UCSD-AML1 (cell line): ENCODE data around the gene SUPV3L1.
"Not testable (repeated sequence)": the region's sequence is repeated elsewhere in the genome, so short reads cannot be mapped to it uniquely, and the experiment has no call there.

Source experiments
- DNase-seq: peaks from one replicate; lab custom pipeline; 2025; ENCODE audit not compliant: unreplicated experiment; lab: John Stamatoyannopoulos, UW

The SUPV3L1 gene

GRCh38 chr10:69179743-69180524 lies at the start of gene SUPV3L1:
Gene SUPV3L1, plus strand, starts transcription at chr10:69180234. Its CDS starts 58 bp downstream, at chr10:69180292.
- peak; percentile 91 for DNase-seq

DNA sequence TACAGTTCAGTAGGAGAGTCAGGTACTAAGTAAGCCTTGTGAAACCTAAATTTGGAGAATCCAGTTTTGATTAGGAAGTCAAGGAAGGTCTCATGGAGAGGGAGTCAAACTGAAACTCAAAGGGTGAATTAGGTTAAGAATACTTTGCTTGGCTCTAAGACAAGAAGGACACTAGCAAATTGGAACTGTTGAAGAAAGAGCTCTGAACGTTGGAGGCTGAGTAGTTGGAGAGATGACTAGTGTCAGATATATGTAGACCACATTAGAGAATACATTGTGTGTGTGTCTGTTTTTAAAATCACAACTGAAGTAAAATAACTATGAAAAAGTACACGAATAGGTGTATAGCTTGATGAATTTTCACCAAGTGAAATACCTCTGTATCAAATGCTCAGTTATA lies 49.8 kb upstream of the SUPV3L1 start:
- DNase-seq, result no peak

DNA sequence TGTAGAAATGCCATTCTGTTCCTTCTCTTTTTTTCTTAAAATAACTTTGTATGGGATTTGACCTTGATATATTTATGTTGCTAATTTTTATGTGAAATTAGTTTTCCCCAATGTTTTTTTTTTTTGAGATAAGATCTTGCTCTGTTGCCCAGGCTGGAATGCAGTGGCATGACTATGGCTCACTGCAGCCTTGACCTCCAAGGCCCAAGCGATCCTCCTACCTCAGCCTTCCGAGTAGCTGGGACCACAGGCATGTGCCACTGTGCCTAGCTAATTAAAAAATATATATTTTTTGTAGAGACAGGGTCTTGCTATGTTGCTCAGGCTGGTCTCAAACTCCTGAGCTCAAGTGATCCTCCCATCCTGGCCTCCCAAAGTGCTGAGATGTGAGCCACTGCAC lies 40.1 kb upstream of the SUPV3L1 start:
- no peak for DNase-seq

DNA sequence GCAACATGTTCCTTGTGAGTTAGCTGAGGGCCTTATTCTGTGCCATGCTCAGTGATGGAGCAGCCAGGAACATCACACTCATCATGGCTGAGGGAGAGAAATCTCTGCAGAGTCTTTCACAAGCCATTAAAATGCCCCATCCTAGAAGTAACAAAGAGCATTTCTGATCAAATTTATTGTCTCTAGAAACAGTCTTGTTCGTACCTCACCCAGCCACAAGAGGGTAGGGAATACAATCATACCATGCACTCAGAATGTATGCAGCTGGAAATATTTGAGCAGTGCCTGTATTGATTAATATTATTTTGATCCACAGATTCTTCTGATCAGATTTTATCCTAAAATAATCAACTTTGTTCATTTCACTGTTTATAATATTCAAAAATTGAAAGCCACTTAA lies 38.7 kb upstream of the SUPV3L1 start:
- no peak for DNase-seq

DNA sequence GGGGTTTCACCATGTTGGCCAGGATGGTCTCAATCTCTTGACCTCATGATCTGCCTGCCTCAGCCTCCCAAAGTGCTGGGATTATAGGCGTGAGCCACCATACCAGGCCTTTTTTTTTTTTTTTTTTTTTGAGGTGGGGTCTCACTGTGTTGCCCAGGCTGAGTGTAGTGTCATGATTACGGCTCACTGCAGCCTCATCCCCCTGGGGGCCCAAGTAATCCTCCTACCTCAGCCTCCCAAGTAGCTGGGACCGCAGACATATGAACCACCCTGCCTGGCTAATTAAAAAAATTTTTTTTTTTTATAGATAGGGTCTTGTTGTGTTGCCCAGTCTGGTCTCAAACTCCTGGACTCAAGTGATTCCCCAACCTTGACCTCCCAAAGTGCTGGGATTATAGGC lies 38.0 kb upstream of the SUPV3L1 start:
- DNase-seq, result not testable (repeated sequence)

DNA sequence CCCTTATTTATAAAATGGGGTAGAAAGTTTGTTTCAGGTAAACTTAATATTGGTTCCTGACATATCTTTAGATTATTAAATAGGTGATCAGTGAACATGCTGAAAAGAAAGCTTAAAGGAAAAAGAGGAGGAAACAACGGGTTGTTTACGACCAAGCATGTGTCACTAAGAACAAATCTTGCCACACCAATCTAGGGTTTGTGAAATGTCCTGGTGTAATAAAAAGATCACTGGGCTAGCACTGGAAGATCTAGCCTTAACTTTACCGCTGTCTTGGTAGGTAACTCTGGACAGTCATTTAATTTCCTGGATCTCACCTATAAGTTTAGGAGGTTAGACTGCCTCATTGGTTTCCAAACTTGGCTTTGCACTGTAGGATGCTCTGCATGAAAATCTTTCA lies 37.1 kb upstream of the SUPV3L1 start:
- no peak for DNase-seq

- DNase-seq, result no peak
These were observed 34.7 kb upstream of the SUPV3L1 start for GRCh38 chr10:69145329-69145728.

GRCh38 chr10:69145864-69146263 lies 34.2 kb upstream of the SUPV3L1 start:
- DNase-seq, result no peak

DNA sequence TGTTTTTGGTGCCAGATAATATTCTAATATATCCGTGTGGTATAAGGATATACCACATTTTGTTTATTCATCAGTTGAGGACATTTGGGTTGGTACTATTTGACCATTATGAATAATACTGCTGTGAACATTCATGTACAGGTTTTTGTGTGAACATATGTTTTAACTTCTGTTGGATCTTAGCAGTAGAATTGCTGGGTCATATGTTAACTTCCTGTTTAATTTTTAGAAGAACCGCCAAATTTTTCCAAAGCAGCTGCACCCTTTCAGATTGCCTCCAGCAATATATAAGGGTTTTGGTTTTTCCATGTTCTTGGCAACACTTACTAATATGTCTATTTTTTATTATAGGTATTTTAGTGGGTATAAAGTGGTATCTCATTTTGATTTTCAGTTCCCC lies 33.3 kb upstream of the SUPV3L1 start:
- DNase-seq, result no peak

GRCh38 chr10:69151984-69152383 lies 28.1 kb upstream of the SUPV3L1 start:
- no peak for DNase-seq

DNA sequence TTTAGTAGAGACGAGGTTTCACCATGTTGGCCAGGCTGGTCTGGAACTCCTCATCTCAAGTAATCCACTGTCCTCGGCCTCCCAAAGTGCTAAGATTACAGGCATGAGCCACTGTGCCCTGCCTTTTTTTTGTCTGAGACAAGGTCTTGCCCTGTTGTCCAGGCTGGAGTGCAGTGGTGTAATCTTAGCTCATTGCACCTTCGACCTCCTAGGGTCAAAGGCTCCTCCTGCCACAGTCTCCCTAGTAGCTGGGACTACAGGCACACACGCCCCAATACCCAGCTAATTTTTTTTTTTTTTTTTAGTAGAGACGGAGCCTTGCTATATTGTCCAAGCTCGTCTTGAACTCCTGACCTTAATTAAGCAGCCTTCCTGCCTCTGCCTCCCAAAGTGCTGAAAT lies 26.8 kb upstream of the SUPV3L1 start:
- DNase-seq, result no peak

GRCh38 chr10:69160809-69161241 lies 19.2 kb upstream of the SUPV3L1 start:
- DNase-seq, result no peak

DNA sequence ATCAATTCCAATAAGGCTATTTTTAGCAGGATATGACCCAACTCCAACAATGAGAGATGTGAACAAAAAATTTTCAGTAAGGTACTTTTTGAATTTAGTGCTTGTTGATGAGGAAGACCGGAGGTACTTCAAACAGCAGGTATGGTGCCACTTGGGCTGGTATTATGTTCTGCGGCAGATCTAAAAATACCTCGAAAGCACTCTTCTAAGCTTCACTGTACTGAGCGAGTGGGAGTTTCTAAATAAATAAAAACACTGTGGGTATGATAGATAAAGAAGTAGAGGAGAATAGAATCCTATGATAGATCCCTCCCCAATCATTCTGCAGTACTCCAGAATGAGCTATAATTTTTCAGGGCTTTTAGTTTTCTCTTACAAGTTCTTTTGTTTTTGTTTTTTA lies 11.5 kb upstream of the SUPV3L1 start:
- DNase-seq, result no peak

- DNase-seq, result no peak
These were observed 7.6 kb upstream of the SUPV3L1 start for GRCh38 chr10:69172241-69172982.

- DNase-seq, result not testable (repeated sequence)
These were observed 4.7 kb upstream of the SUPV3L1 start for GRCh38 chr10:69175326-69175725.

- no peak for DNase-seq
These were observed 3.2 kb upstream of the SUPV3L1 start for GRCh38 chr10:69176823-69177222.

DNA sequence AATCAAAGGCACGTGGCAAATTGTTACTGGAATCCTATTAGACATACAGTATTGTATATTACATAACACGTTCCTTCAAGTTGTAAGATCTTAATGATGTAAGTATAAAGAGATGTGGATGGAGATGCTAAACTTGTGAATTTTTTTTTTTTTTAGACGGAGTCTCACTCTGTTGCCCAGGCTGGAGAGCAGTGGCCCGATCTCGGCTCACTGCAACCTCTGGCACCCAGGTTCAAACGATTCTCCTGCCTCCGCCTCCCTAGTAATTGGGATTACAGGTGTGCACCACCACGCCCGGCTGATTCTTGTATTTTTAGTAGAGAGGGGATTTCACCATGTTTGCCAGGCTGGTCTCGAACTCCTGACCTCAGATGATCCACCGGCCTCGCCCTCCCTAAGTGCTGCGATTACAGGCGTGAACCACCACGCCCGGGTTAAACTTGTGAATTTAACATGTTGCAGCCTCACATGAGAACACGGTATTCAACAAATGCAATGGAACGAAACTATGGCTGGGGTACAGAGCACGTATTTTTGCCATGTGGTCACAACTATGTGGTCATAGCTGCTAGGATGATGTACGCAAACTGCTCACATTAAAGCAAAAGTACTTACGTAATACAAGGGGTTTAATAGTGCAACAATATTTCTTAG lies 818 bp upstream of the SUPV3L1 start:
- DNase-seq, result peak; percentile 34

DNA sequence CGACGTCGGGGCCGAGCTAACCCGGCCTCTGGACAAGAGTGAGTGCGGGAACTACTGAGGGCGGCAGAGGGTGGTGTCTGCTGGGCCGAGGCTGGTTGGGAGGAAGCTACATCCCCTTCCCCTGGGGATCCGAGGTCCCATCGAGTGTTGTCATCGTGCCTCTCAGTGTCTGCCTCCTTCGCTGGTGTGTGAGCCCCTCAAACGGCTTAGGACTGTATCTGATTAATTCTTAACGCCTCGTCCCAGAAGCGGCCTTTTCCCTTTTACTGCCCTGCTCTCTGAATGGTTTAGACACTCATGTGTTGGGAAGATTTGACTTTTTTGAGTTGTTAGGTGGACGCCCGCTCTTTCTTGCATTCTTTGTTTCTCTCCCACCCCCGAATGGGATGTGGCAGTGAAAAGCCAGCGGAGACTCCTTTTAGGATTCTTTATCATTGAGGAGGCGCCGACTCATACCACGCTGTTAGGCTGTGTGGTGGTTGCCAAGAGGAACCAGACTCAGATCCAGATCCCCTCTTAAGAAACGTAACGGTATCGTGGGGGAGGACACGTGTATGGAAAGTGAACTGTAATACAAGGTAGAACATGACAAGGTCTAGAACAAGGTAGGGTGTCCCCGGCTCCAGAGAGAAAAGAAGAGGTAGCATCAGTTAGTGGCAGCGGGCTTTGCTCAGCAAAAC lies 631 bp downstream of the SUPV3L1 start:
- no peak for DNase-seq

- DNase-seq, result no peak
These were observed 1.4 kb downstream of the SUPV3L1 start for GRCh38 chr10:69181433-69181832.

- DNase-seq, result no peak
These were observed 2.0 kb downstream of the SUPV3L1 start for GRCh38 chr10:69182005-69182404.

GRCh38 chr10:69186524-69186923 lies 6.5 kb downstream of the SUPV3L1 start:
- DNase-seq, result no peak
